K562 (cell line): ENCODE data around the gene PRR14. TPM values are rescaled to one million over a fixed set of nuclear protein-coding genes. Genes with fewer than 3 reads are reported as not detected.

Experiments
- BCL6 ChIP-seq: fragments of 250-450 bp; sonication (Bioruptor Pico); IDR thresholded peaks from 2 replicates; pipeline ENCODE4 v1.4.0; 2020
- CREB3 ChIP-seq: fragments of 450-650 bp; conservative IDR thresholded peaks from 2 replicates; pipeline ENCODE4 v1.6.1; 2016; ENCODE audit warnings: missing genetic modification characterization, low read depth, mild to moderate bottlenecking, missing compliant biosample characterization, moderate library complexity
- FIP1L1 ChIP-seq: fragments of 200-400 bp; formaldehyde crosslinking; IDR thresholded peaks from 2 replicates; pipeline ENCODE4 v1.6.1; 2018; ENCODE audit warnings: mild to moderate bottlenecking, low read depth, low read length; ENCODE audit not compliant: poor library complexity, severe bottlenecking
- HIVEP1 ChIP-seq: fragments of 250-450 bp; sonication (Bioruptor Pico); IDR thresholded peaks from 2 replicates; pipeline ENCODE4 v1.4.0; 2020; ENCODE audit warnings: mild to moderate bottlenecking
- LEF1 ChIP-seq: fragments of 450-650 bp; IDR thresholded peaks from 2 replicates; pipeline ENCODE4 v1.6.1; 2016; ENCODE audit warnings: mild to moderate bottlenecking
- PRDM10 ChIP-seq: fragments of 450-650 bp; IDR thresholded peaks from 2 replicates; pipeline ENCODE4 v1.6.1; 2018; ENCODE audit not compliant: partially characterized antibody
- RBBP5 ChIP-seq: fragments of 200-600 bp; sonication (generic); IDR thresholded peaks from 2 replicates; pipeline ENCODE4 v1.6.1; 2012; ENCODE audit warnings: borderline replicate concordance, mild to moderate bottlenecking, low read length, control low read depth, inconsistent platforms; ENCODE audit not compliant: insufficient read depth, poor library complexity, severe bottlenecking
- RBM14 ChIP-seq: fragments of 200-400 bp; formaldehyde crosslinking; IDR thresholded peaks from 2 replicates; pipeline ENCODE4 v1.6.1; 2018; ENCODE audit warnings: low read depth, mild to moderate bottlenecking, low read length, moderate library complexity, borderline replicate concordance; ENCODE audit not compliant: insufficient read depth
- RBM17 ChIP-seq: fragments of 200-400 bp; formaldehyde crosslinking; IDR thresholded peaks from 2 replicates; pipeline ENCODE4 v1.6.1; 2017; ENCODE audit warnings: low read depth, mild to moderate bottlenecking, low read length, borderline replicate concordance
- RFX5 ChIP-seq: IDR thresholded peaks from 2 replicates; pipeline ENCODE4 v1.6.1; 2011; ENCODE audit warnings: low read depth, mild to moderate bottlenecking, improper control_type of control experiment, low read length
- ZKSCAN1 ChIP-seq: fragments of 150-350 bp; IDR thresholded peaks from 2 replicates; pipeline ENCODE4 v1.6.1; 2016; ENCODE audit warnings: low read depth, low read length
- ZNF318 ChIP-seq, 2 experiments: fragments of 450-650 bp; IDR thresholded peaks; 2 replicates each; pipeline ENCODE4 v1.6.1; 2016; ENCODE audit warnings: mild to moderate bottlenecking in 2 of 2, borderline replicate concordance in 1 of 2, low read depth in 1 of 2, moderate library complexity in 1 of 2
- ZNF76 ChIP-seq: fragments of 250-450 bp; sonication (Bioruptor Pico); IDR thresholded peaks from 2 replicates; pipeline ENCODE4 v1.4.0; 2020; ENCODE audit warnings: mild to moderate bottlenecking, moderate library complexity, borderline replicate concordance
- polyA plus RNA-seq, 8 experiments: library from polyadenylated mRNA; depleted of rRNA in 4 of 8; stranded (reverse) in 5 of 8; unstranded in 3 of 8; fragments of >200 nt; fragmentation: Nextera tagmentation in 2 of 8; fragmentation: Illumina TruSeq in 1 of 8; extraction: Ambion mirVana in 2 of 8; extraction: Trizol in 1 of 8; gene quantifications; 2 replicates each; pipeline versions ENCODE4 v1.2.1 to v1.2.3, GENCODE V29; 2011 to 2014; ENCODE audit warnings: inconsistent platforms in 1 of 8, missing spikeins in 1 of 8
- total RNA-seq, 7 experiments: library from RNA; depleted of rRNA in 6 of 7; stranded (reverse); fragments of >200 nt in 6 of 7; fragmentation: Illumina TruSeq in 2 of 7; extraction: Trizol in 2 of 7; gene quantifications; 2 replicates each; pipeline versions ENCODE4 v1.2.1 to v1.2.3, GENCODE V29; 2011 to 2021; ENCODE audit warnings: low replicate concordance in 1 of 7

The PRR14 gene
- total and polyA plus RNA-seq, 9 of the 15 experiments (the other 6 are each of a cell fraction or from before 2014, with no cell fraction given), result 2.2 to 63.1 (median 11.5) TPM

- TF ChIP-seq PRDM10 (peak; percentile 55), ZNF318 (IDR thresholded peaks at IDR 0.05; ENCODE audit: borderline replicate concordance in 1 of 2, low read depth in 1 of 2) (no peak), ZNF76 (CRISPR knock-in tag) (no peak), BCL6 (CRISPR knock-in tag) (no peak), HIVEP1 (CRISPR knock-in tag) (no peak), ZKSCAN1 (no peak), RFX5 (no peak), RBM14 (no peak), FIP1L1 (no peak), RBM17 (no peak), RBBP5 (no peak), LEF1 (peak; percentile 57; the same call in 1 of the 2 replicates), CREB3 (tag) (0 out of 2 replicates have a peak, but pooled peaks have one; percentile 46)
These were observed 21.9 kb upstream of the PRR14 start (continued) for GRCh38 chr16:30628628-30629540.
